Activated B cell treated with CpG ODN at 0.5 μM for 24 hours (primary cell): ENCODE measurements around the gene MATN1. TPM values are rescaled to one million over a fixed set of nuclear protein-coding genes. Genes with fewer than 3 reads are reported as not detected.

ENCODE experiments used
- ATAC-seq: fragments of 200-7000 bp; cut with Tn5 transposase; one replicate; pipeline ENCODE4 v1.10.0; 2021; ENCODE audit warnings: low read depth, mild to moderate bottlenecking, moderate library complexity
- CTCF ChIA-PET: fragments of 350-600 bp; sonication (Branson Sonifier 250); formaldehyde crosslinking; loops from one replicate; lab custom pipeline; 2021; ENCODE audit warnings: antibody characterized with exemption; lab: Charles Lee
- POLR2A ChIA-PET: fragments of 350-600 bp; sonication (Branson Sonifier 250); formaldehyde crosslinking; loops from one replicate; lab custom pipeline; 2021; ENCODE audit warnings: antibody characterized with exemption; lab: Charles Lee
- DNase-seq: peaks from one replicate; pipeline ENCODE4 v3.0.0; 2022
- H3K27ac Mint-ChIP-seq: one replicate; pipeline ENCODE4 v1.8.0; 2020; ENCODE audit warnings: mixed read lengths
- H3K27me3 Mint-ChIP-seq: one replicate; pipeline ENCODE4 v1.8.0; 2021; ENCODE audit warnings: mixed read lengths
- H3K36me3 Mint-ChIP-seq: one replicate; pipeline ENCODE4 v1.8.0; 2021; ENCODE audit warnings: low read depth, mixed read lengths
- H3K4me1 Mint-ChIP-seq: one replicate; pipeline ENCODE4 v1.8.0; 2021; ENCODE audit warnings: mixed read lengths
- H3K4me3 Mint-ChIP-seq: one replicate; pipeline ENCODE4 v1.8.0; 2020; ENCODE audit warnings: mild to moderate bottlenecking, mixed read lengths
- H3K9me3 Mint-ChIP-seq: one replicate; pipeline ENCODE4 v1.8.0; 2020; ENCODE audit warnings: mixed read lengths
- intact Hi-C: fragments of 100-400 bp; cut with micrococcal nuclease; formaldehyde crosslinking; loops from one replicate; pipeline ENCODE4 v1.15.1; 2024
- total RNA-seq: library from RNA; stranded (reverse); gene quantifications from 2 replicates; pipeline ENCODE4 v1.2.3, GENCODE V29; 2022
- TF ChIP-seq, protein P1 (sequence below): fragments of 200-600 bp; IDR thresholded peaks from one replicate; pipeline ENCODE4 v1.8.0; 2022; ENCODE audit warnings: antibody characterized with exemption, mild to moderate bottlenecking

MATN1 gene
- total RNA-seq, 1 donor from 2014 or later = 0.93 TPM

GRCh38 chr1:30712583-30712982 is 10.8 kb downstream of the MATN1 start:
- peaks cover 20% of the 10 kb centered on the region for H3K27me3 Mint-ChIP-seq
- no peaks in the 10 kb centered on the region for H3K9me3 Mint-ChIP-seq
- TF ChIP-seq, protein P1, sequence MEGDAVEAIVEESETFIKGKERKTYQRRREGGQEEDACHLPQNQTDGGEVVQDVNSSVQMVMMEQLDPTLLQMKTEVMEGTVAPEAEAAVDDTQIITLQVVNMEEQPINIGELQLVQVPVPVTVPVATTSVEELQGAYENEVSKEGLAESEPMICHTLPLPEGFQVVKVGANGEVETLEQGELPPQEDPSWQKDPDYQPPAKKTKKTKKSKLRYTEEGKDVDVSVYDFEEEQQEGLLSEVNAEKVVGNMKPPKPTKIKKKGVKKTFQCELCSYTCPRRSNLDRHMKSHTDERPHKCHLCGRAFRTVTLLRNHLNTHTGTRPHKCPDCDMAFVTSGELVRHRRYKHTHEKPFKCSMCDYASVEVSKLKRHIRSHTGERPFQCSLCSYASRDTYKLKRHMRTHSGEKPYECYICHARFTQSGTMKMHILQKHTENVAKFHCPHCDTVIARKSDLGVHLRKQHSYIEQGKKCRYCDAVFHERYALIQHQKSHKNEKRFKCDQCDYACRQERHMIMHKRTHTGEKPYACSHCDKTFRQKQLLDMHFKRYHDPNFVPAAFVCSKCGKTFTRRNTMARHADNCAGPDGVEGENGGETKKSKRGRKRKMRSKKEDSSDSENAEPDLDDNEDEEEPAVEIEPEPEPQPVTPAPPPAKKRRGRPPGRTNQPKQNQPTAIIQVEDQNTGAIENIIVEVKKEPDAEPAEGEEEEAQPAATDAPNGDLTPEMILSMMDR = no peak
- no peaks in the 10 kb centered on the region for H3K36me3 Mint-ChIP-seq
- DNase-seq (no peak), ATAC-seq (no peak)
- ChIA-PET POLR2A (no interaction called here), CTCF (no interaction called here)
- H3K27ac Mint-ChIP-seq = no peak overlapping the region
- intact Hi-C loops = no loop called here
- H3K4me3 Mint-ChIP-seq = no peak overlapping the region
- H3K4me1 Mint-ChIP-seq = peaks cover 6% of the 10 kb centered on the region

DNA sequence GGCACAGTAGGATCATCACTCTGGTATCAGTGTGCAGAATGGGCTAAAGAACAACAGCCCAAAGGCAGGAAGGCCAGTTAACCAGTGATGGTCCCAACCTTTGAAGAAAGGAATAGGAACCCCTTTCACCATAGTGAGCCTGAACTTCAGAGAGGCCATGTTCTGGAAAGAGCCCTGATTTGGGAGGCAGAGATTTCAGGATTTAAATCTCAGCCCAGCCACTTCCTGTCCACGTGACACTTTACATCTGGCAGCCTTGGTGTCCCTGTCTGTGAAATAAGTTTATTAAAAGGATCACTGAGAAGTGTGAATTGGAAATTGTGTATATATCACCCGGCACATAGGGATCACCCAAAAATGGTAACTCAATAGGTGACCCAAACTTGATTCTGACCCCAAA is 13.0 kb downstream of the MATN1 start:
- Mint-ChIP-seq H3K27ac (no peak overlapping the region), H3K36me3 (no peaks in the 10 kb centered on the region), H3K4me1 (peaks cover 4% of the 10 kb centered on the region), H3K9me3 (no peaks in the 10 kb centered on the region), H3K4me3 (no peak overlapping the region), H3K27me3 (peaks cover 26% of the 10 kb centered on the region)
- intact Hi-C loops = no loop called here
- TF ChIP-seq, protein P1 = no peak
- ChIA-PET POLR2A (no interaction called here), CTCF (no interaction called here)
- no peak for DNase-seq
- ATAC-seq = no peak

DNA sequence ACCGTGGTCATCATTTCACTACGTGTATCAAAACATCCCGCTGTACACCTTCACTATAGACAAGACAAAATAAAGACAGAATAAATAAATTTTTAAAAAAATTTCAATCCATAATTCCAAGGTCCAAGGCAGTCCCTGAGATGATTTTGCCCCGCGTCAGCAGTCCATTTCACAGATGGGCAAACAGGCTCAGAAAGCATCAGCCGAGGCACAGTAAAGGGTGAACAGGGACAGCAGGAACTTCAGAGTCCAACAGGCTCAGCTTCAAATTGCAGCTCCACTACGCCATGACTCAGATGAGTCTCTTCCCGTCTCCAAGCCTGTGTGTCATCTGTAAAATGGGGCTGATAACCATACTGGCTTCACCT is 15.0 kb downstream of the MATN1 start:
- intact Hi-C loops = loop anchor here (1.0 to 5.0 kb wide), 5 partner anchors 328 to 1923 kb away; partner anchors contain the start of gene PTPRU
- CTCF ChIA-PET = interaction anchor here (0.9 kb wide), 2 partner anchors 1472 to 1474 kb away, joined by 6 to 7 read pairs; partner anchors contain the start of gene PTPRU

GRCh38 chr1:30707412-30708360 is 15.7 kb downstream of the MATN1 start:
- ChIA-PET CTCF (interaction anchor here (0.6 to 0.9 kb wide), 4 partner anchors 1469 to 1826 kb away, joined by 3 to 7 read pairs (median 4); partner anchors contain the start of gene PTPRU), POLR2A (no interaction called here)
- peaks cover 4% of the 10 kb centered on the region for H3K4me1 Mint-ChIP-seq
- H3K36me3 Mint-ChIP-seq = no peaks in the 10 kb centered on the region
- ATAC-seq (peak; percentile 98), DNase-seq (peak; percentile 62)
- H3K4me3 Mint-ChIP-seq = no peak overlapping the region
- no peak overlapping the region for H3K27ac Mint-ChIP-seq
- H3K9me3 Mint-ChIP-seq = no peaks in the 10 kb centered on the region
- TF ChIP-seq, protein P1 = no peak
- intact Hi-C loops = loop anchor here (1.0 to 5.0 kb wide), 5 partner anchors 327 to 1922 kb away; partner anchors contain the start of gene PTPRU
- H3K27me3 Mint-ChIP-seq = peaks cover 26% of the 10 kb centered on the region

More for the DNA sequence above, 15.0 kb downstream of the MATN1 start:
- ATAC-seq (no peak), DNase-seq (no peak)
- Mint-ChIP-seq H3K4me3 (no peak overlapping the region), H3K36me3 (no peaks in the 10 kb centered on the region), H3K9me3 (no peaks in the 10 kb centered on the region), H3K4me1 (peaks cover 4% of the 10 kb centered on the region), H3K27me3 (peaks cover 26% of the 10 kb centered on the region), H3K27ac (no peak overlapping the region)
- TF ChIP-seq, protein P1 = no peak
- POLR2A ChIA-PET = no interaction called here

- Mint-ChIP-seq H3K27ac (no peak overlapping the region), H3K4me1 (peaks cover 4% of the 10 kb centered on the region), H3K9me3 (no peaks in the 10 kb centered on the region), H3K27me3 (peaks cover 21% of the 10 kb centered on the region), H3K4me3 (no peak overlapping the region), H3K36me3 (no peaks in the 10 kb centered on the region)
- POLR2A ChIA-PET = no interaction called here
- TF ChIP-seq, protein P1 = no peak
- DNase-seq = no peak
- no peak for ATAC-seq
- intact Hi-C loops = loop anchor here (5.0 kb wide), 1 partner anchor 914 kb away; no protein-coding TSS in a partner anchor
- CTCF ChIA-PET = no interaction called here
Observed at GRCh38 chr1:30706528-30706927, 16.9 kb downstream of the MATN1 start.
